Stimulated activated memory B cell treated with anti-CD40 and anti-IgM and Interleukin-4, amounts not matched to agents 10 μg/mL and 1 μg/mL and 100 μg/mL, for 72 hours (primary cell): Measurements from ENCODE around the gene RPL13.

Experiments used
- ATAC-seq: fragments of 150-1000 bp; cut with Tn5 transposase; 2 replicates; pipeline ENCODE4 v1.10.0; 2021
- H3K27ac Mint-ChIP-seq: one replicate; pipeline ENCODE4 v1.8.0; 2022; ENCODE audit warnings: mild to moderate bottlenecking, mixed read lengths
- H3K27me3 Mint-ChIP-seq: one replicate; pipeline ENCODE4 v1.8.0; 2022; ENCODE audit warnings: mixed read lengths
- H3K36me3 Mint-ChIP-seq: one replicate; pipeline ENCODE4 v1.8.0; 2022; ENCODE audit warnings: mixed read lengths
- H3K4me1 Mint-ChIP-seq: one replicate; pipeline ENCODE4 v1.8.0; 2022; ENCODE audit warnings: mixed read lengths
- H3K4me3 Mint-ChIP-seq: one replicate; pipeline ENCODE4 v1.8.0; 2022; ENCODE audit warnings: mild to moderate bottlenecking, moderate library complexity, mixed read lengths
- H3K9me3 Mint-ChIP-seq: one replicate; pipeline ENCODE4 v1.8.0; 2022; ENCODE audit warnings: mixed read lengths

RPL13 gene

GRCh38 chr16:89560378-89561141 lies at the start of gene RPL13:
TSS of gene RPL13 (plus strand) at chr16:89560682. CDS start at chr16:89560960, 278 bp downstream.
- ATAC-seq = peak; percentile 97
- H3K4me1 Mint-ChIP-seq = peaks cover 58% of the 10 kb centered on the region
- peak within 1 kb of the TSS; percentile 100 for H3K27ac Mint-ChIP-seq
- no peaks in the 10 kb centered on the region for H3K27me3 Mint-ChIP-seq
- no peaks in the 10 kb centered on the region for H3K9me3 Mint-ChIP-seq
- peak within 1 kb of the TSS; percentile 97 for H3K4me3 Mint-ChIP-seq
- H3K36me3 Mint-ChIP-seq = peaks cover 48% of the 10 kb centered on the region

- H3K36me3 Mint-ChIP-seq = peaks cover 20% of the 10 kb centered on the region
- H3K4me3 Mint-ChIP-seq = no peak overlapping the region
- no peak overlapping the region for H3K27ac Mint-ChIP-seq
These were observed 49.1 kb upstream of the RPL13 start for GRCh38 chr16:89511374-89511773.

GRCh38 chr16:89512453-89512852 lies 48.0 kb upstream of the RPL13 start:
- H3K4me1 Mint-ChIP-seq = peaks cover 17% of the 10 kb centered on the region
- no peaks in the 10 kb centered on the region for H3K9me3 Mint-ChIP-seq
- ATAC-seq = no peak
- no peaks in the 10 kb centered on the region for H3K27me3 Mint-ChIP-seq
- no peak overlapping the region for H3K27ac Mint-ChIP-seq
- H3K36me3 Mint-ChIP-seq = peaks cover 31% of the 10 kb centered on the region
- H3K4me3 Mint-ChIP-seq = no peak overlapping the region

More at GRCh38 chr16:89511374-89511773, 49.1 kb upstream of the RPL13 start:
- no peak for ATAC-seq
- Mint-ChIP-seq H3K4me1 (peaks cover 13% of the 10 kb centered on the region), H3K27me3 (no peaks in the 10 kb centered on the region), H3K9me3 (no peaks in the 10 kb centered on the region)

- no peaks in the 10 kb centered on the region for H3K9me3 Mint-ChIP-seq
- H3K27ac Mint-ChIP-seq = no peak overlapping the region
- no peak for ATAC-seq
- H3K36me3 Mint-ChIP-seq = peaks cover 74% of the 10 kb centered on the region
- H3K27me3 Mint-ChIP-seq = no peaks in the 10 kb centered on the region
- H3K4me1 Mint-ChIP-seq = peaks cover 25% of the 10 kb centered on the region
- H3K4me3 Mint-ChIP-seq = no peak overlapping the region
These were observed 43.4 kb upstream of the RPL13 start for GRCh38 chr16:89517128-89517527.

- no peaks in the 10 kb centered on the region for H3K27me3 Mint-ChIP-seq
- H3K4me3 Mint-ChIP-seq = no peak overlapping the region
- H3K4me1 Mint-ChIP-seq = peaks cover 29% of the 10 kb centered on the region
- ATAC-seq = no peak
- H3K36me3 Mint-ChIP-seq = peaks cover 87% of the 10 kb centered on the region
- H3K9me3 Mint-ChIP-seq = no peaks in the 10 kb centered on the region
- no peak overlapping the region for H3K27ac Mint-ChIP-seq
These were observed 40.6 kb upstream of the RPL13 start for GRCh38 chr16:89519881-89520280.

GRCh38 chr16:89522287-89522686 lies 38.2 kb upstream of the RPL13 start:
- H3K27ac Mint-ChIP-seq = no peak overlapping the region
- peaks cover 30% of the 10 kb centered on the region for H3K4me1 Mint-ChIP-seq
- no peak overlapping the region for H3K4me3 Mint-ChIP-seq
- H3K36me3 Mint-ChIP-seq = peaks cover 90% of the 10 kb centered on the region
- H3K27me3 Mint-ChIP-seq = no peaks in the 10 kb centered on the region
- no peaks in the 10 kb centered on the region for H3K9me3 Mint-ChIP-seq
- ATAC-seq = no peak

- Mint-ChIP-seq H3K9me3 (no peaks in the 10 kb centered on the region), H3K36me3 (peaks cover 90% of the 10 kb centered on the region), H3K27ac (no peak overlapping the region), H3K4me1 (peaks cover 25% of the 10 kb centered on the region), H3K27me3 (no peaks in the 10 kb centered on the region), H3K4me3 (no peak overlapping the region)
- no peak for ATAC-seq
These were observed 36.7 kb upstream of the RPL13 start for GRCh38 chr16:89523680-89524344.

GRCh38 chr16:89525146-89525913 lies 35.2 kb upstream of the RPL13 start:
- ATAC-seq = no peak
- H3K36me3 Mint-ChIP-seq = peaks cover 90% of the 10 kb centered on the region
- H3K4me3 Mint-ChIP-seq = no peak overlapping the region
- peaks cover 21% of the 10 kb centered on the region for H3K4me1 Mint-ChIP-seq
- H3K27ac Mint-ChIP-seq = no peak overlapping the region
- H3K9me3 Mint-ChIP-seq = no peaks in the 10 kb centered on the region
- no peaks in the 10 kb centered on the region for H3K27me3 Mint-ChIP-seq

- Mint-ChIP-seq H3K9me3 (no peaks in the 10 kb centered on the region), H3K27ac (no peak overlapping the region), H3K27me3 (no peaks in the 10 kb centered on the region), H3K36me3 (peaks cover 76% of the 10 kb centered on the region), H3K4me3 (no peak overlapping the region), H3K4me1 (peaks cover 14% of the 10 kb centered on the region)
- ATAC-seq = no peak
These were observed 31.4 kb upstream of the RPL13 start for GRCh38 chr16:89529097-89529496.

- Mint-ChIP-seq H3K27me3 (no peaks in the 10 kb centered on the region), H3K4me3 (no peak overlapping the region), H3K36me3 (peaks cover 76% of the 10 kb centered on the region), H3K9me3 (no peaks in the 10 kb centered on the region), H3K27ac (no peak overlapping the region), H3K4me1 (peaks cover 14% of the 10 kb centered on the region)
- ATAC-seq = no peak
These were observed 29.8 kb upstream of the RPL13 start for GRCh38 chr16:89530401-89531381.

- H3K36me3 Mint-ChIP-seq = peaks cover 73% of the 10 kb centered on the region
- no peaks in the 10 kb centered on the region for H3K27me3 Mint-ChIP-seq
- peaks cover 14% of the 10 kb centered on the region for H3K4me1 Mint-ChIP-seq
- no peaks in the 10 kb centered on the region for H3K9me3 Mint-ChIP-seq
- H3K27ac Mint-ChIP-seq = no peak overlapping the region
- no peak for ATAC-seq
- H3K4me3 Mint-ChIP-seq = no peak overlapping the region
These were observed 28.5 kb upstream of the RPL13 start for GRCh38 chr16:89531821-89532526.

- Mint-ChIP-seq H3K27ac (peak overlapping the region; percentile 35), H3K27me3 (no peaks in the 10 kb centered on the region), H3K36me3 (peaks cover 63% of the 10 kb centered on the region), H3K4me3 (peak overlapping the region; percentile 24), H3K4me1 (peaks cover 14% of the 10 kb centered on the region), H3K9me3 (no peaks in the 10 kb centered on the region)
- ATAC-seq = peak; percentile 90
These were observed 26.2 kb upstream of the RPL13 start for GRCh38 chr16:89534252-89534756.

- Mint-ChIP-seq H3K4me1 (peaks cover 14% of the 10 kb centered on the region), H3K36me3 (peaks cover 61% of the 10 kb centered on the region), H3K27ac (no peak overlapping the region), H3K9me3 (no peaks in the 10 kb centered on the region), H3K27me3 (no peaks in the 10 kb centered on the region), H3K4me3 (no peak overlapping the region)
- ATAC-seq = no peak
These were observed 24.1 kb upstream of the RPL13 start for GRCh38 chr16:89536371-89536770.
